T-helper 1 cell treated with Interleukin-12 subunit alpha and Interleukin-12 subunit beta and Interleukin-4 antibody, amounts not matched to agents 30 ng/mL and 1 ng/mL, for 36 hours (primary cell): ENCODE results near the gene RAD51B. TPM values are rescaled to one million over a fixed set of nuclear protein-coding genes. Genes with fewer than 3 reads are reported as not detected.

ENCODE experiments used
- intact Hi-C: fragments of 100-400 bp; cut with micrococcal nuclease; formaldehyde crosslinking; loops from one replicate; pipeline ENCODE4 v1.15.1; 2024
- total RNA-seq: library from RNA; stranded (reverse); gene quantifications from 2 replicates; pipeline ENCODE4 v1.2.3, GENCODE V29; 2022

Gene RAD51B
- total RNA-seq, 1 donor from 2014 or later = 24.4 TPM

DNA sequence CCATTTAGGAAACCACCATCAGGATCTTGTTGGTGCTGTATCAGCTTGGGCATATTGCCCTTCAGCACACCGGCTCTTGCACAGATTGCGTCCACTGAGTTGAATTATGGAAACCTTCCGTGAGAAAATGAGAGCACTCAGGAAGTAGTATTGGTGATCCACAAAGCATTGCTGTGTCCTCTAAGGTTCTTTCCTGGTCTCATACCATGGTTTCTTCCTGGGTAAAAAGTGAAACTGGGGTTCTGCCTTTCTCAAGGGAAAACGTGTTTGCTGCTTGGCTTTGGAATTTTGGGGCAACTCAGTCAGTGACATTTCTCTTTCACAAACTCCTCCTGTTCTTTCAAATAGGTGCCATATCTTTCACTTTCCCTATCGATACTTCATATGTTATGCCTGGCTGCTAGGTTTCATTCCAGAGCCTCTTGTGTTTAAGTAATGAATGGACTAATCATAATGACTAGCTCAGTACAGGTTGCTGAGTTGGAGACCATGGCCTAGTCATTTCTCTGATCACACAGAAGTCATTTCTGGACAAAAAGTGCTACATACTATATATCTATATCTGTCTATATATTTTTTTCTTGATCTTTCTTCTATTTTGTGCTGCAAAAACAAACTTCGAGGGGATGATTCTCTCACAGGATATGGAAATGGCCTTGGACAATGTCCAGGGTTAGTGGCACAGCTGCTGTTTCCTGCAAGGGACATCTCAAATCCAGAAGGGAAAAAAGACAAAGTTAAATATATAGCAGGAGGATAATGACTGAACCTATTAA is 549.9 kb downstream of the RAD51B start:
- intact Hi-C loops = loop anchor here (2.0 to 5.0 kb wide), 2 partner anchors 82 to 423 kb away; partner anchors contain the start of gene ZFP36L1

DNA sequence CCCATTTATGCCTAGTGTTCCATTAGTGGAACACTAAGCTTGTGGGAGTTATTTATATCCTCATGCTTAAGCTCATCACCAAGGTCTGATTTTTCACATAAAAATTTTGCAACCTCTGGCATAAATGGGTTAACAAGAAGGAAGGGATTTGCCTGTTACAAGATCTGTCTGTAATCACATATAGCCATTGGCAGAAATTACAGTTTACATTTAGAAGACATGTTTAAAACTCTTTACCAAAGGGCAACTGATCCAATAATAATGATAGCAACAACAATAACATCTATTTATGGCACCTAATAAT is 550.4 kb downstream of the RAD51B start:
- intact Hi-C loops = no loop called here

DNA sequence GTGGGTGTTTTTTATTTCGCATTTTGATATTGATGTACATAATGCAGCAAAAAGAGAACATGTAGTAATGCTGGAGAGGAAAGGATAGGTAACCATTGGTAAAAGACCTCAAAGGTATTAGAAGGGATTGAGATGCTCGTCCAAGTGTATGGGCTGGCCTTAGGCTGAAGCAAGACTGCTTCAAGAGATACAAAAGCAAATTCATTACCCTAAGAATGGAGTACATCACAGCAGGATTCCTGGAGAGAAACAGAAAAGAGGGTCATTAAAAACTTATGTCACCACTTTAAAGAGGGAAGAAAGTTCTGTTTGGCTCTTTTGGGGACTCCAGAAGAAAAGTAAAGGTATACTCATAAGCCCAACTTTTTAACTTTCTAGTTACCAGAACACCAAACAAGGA is 552.8 kb downstream of the RAD51B start:
- intact Hi-C loops = no loop called here

DNA sequence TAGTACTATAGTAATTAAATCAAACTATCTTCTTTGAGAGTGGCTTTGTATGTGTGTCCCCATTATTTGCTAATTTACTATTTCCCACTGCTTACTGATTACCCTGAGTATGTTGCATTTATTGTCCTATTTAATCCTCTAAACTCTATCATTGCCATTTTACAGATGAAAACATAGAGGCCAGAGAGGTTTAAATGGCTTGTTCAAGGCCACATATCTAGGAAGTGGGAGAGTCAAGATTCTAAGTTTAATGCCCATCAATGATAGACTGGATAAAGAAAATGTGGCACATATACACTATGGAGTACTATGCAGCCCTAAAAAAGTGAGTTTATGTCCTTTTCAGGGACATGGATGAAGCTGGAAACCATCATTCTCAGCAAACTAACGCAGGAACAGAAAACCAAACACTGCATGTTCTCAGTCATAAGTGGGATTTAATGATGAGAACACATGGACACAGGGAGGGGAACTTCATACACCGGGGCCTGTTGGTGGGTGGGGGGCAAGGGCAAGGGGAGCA is 553.6 kb downstream of the RAD51B start:
- intact Hi-C loops = no loop called here

DNA sequence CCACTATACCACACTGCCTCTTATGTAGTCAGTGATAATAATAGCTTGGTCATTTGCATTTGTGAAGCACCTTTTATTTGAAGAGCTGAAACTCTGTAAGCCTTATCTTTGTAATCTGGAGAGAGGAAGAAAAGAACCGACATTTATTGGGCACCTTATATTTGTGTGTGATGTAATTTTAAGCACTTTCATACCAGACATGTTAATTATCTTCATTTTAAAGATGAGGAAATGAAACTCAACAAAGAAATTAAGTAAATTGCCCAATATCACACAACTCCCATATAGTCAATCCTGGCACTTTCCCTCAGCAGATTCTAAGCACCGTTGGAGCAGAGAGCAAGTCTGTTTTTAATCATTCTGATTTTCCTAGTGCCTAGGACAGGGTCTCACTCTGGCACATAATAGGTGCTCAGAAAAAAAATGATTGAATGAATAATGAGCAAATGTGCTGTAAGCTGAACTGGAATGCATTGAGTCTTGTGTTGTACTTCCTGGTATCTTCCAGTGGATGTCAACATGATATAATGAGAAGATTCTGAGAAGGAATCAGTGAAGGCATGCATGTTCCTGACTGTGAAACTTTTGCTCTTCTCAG is 554.4 kb downstream of the RAD51B start:
- intact Hi-C loops = no loop called here

DNA sequence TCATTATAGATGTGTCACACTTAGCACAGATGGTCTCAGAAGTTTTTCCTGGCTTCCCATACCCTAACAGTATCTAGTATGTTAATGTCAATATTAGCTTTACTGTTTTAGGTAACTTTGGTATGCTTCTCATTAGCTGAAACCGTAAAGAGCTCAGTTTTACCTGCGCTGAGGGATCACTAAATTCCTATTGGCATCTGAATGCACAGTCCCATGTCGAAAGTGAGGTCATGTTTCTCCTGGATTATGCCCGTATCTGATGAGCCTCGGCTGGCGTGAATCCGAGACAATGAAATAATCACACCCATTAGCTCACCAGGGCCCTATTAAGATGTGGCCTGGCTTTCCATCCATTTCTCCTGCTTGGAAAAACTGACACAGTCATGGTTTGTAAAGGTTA is 555.1 kb downstream of the RAD51B start:
- intact Hi-C loops = no loop called here

DNA sequence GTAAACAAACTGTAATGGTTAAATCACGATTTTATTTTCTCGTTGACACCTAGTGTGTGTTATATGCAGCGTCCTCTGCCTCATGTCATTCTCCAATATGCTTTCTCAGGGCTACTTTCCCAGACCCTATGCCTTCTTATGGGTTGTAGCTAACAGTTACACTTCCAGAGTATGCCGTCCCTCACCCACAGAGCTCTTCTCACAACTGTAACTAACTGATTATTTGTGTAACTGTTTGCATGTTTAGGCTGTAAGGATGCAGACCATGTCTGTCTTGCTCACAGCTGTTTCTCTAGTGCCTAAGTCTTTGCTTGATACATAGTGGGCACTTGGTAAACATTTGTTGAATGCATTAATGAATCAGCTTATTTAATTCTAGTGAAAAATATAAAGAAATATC is 555.8 kb downstream of the RAD51B start:
- intact Hi-C loops = no loop called here

DNA sequence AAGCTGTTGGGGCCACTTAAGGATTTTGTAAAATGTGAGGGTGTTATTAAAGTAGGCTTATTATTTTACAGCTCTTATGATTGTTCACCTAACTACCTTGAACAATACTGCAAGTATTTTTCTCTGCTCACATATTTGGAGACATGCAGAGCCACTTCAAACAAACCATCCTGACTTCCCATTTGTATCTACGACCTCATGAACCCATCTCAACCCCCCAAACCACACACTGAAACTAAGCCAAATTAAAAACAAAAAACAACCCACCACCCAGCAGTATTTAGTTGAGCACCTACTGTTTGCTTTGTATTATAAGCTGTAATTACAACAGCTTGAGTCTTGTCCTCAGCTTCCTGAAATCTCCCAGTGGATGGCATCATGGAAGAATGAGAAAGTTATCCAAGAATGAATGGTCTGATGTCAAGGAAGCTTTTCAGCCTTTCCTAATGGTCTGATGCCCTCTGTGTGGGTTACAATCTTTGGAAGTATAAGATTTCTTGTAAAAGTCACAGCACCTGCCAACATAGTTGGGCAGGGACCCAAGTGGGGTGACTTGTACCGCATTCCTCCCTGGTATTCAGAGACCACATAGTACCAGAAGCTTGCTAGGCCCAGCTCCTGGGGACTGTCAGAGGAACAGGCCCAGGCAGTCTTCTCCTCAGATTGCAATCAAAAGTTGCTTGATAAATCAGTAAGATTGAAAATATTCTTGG is 556.6 kb downstream of the RAD51B start:
- intact Hi-C loops = no loop called here

DNA sequence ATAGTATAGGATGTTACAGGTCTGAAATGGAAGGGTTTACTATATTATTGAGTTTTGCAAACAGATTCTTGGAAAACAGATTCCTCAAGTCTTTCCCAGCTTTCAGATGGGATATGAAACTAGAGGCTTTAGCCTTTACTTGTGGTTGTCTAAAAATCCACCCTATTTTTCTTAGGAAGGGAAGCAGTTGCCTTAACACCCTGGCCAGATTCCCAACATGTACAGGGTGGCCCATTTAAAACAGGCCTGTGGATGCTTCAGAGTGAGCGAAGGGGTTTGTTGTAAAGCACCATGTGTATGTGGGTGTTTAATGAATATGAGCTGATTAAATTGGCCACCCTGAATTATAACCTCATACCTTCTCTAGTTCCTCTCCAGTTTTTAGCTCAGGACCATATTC is 557.4 kb downstream of the RAD51B start:
- intact Hi-C loops = no loop called here

DNA sequence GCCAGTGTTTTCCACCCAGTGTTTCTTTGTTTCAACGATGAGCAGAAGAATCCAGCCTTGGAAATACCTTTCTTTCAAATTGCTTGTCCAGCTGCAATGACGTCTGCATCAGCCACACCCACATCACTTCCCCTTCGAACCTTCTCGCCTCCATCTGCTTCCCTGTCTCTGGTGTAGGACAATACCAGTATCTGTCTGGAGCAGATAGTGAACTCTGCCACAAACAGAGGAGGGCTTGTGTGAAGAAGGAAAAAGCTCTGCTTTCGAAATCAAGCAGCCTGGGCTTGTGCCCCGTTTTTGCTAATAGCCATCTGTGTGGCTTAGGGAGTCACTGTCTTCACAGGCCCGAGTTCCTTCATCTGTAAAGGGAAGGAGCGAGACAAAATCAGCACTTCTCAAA is 557.9 kb downstream of the RAD51B start:
- intact Hi-C loops = no loop called here

DNA sequence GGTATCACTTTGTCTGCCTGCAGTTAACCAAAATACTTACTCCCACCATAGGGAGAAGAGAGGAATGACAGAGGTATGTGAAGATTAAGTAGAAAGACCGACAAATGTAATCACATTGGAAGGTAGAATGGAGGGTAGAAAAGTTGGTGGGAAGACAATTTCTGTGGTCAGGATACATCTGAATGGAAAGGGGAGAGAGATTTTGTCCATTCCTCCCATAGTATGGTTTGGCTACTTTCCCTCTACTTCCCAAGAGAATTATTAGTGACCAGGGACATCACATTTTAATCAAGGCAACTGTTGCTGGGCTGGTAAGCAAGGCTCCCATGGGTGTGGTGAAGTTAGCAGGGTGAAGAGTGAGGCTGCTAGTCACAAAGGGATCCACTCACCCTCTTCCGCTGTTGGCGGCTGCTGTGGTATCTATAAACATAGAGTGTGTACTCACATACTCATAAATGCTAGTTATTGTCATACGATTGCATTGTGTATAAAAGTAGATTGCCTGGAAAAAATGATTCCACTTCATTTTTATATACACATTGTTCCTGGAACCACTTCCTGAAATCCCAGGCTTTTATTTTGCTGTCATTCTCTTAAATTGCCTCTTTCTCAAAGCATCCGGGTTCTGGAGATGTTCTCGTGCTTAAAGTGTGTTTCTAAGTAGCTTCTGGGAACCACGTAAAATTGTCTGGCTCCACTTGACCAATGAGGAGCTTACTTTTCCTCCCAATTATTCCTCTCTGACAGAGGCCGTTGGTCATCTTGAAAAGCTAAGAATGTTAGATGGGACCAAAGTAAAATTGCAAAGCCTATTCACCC is 560.1 kb downstream of the RAD51B start:
- intact Hi-C loops = no loop called here

DNA sequence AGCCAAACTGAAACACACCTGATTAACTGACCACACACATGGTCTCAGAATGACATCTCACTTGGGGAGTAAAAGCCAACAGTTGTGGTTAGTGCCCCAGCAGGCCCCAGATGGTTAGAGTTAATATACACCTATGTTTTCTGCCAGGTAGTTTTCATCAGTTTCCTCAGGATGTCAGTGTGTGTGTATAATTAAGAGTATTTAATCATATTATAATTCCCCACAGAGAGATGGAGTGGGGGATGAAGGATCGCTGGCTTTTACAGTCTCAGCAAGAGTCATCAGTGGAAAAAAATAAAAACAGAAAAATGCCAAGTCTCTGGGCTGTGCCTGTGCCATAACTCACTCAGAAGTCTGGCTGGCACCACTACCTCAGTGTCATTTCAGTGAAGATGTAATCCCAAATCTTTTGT is 560.8 kb downstream of the RAD51B start:
- intact Hi-C loops = no loop called here

DNA sequence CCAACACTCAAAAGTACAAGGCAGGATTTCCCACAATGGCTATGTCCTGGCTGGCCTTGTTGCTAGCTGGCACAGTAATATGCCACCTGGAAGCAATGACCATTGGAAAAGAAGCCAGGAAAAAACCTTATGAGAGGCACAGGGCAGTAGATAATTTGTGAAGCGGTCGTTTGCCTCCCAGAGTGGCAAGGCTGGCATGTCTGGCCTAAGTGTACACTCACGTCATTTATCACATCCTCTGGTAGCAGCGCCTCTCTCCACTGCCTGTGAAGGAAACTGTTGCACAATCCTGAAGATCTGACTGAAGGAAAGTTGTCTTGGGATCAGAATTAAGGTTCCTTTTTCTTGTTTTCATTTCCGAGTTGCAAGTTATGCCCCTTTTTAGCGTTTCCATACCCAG is 564.8 kb downstream of the RAD51B start:
- intact Hi-C loops = no loop called here

DNA sequence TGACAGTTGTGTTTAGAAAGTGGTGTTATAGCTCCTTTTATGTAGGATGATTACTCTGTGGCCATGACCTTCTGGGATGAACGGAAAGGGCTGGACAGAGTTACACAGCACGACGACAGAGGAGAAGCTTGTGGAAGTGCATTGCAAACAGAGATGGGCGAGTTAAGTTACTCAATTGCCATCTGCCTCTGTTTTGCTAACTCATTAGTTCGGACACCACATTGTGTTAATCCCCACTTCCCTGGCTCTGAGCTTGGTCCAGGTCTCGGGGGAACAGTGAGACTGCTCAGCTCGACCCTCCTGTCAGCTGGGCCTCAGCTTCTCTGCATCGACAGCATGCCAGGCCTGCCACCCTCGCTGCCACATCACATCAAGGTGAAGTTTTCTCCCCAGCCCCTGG is 565.3 kb downstream of the RAD51B start:
- intact Hi-C loops = no loop called here

DNA sequence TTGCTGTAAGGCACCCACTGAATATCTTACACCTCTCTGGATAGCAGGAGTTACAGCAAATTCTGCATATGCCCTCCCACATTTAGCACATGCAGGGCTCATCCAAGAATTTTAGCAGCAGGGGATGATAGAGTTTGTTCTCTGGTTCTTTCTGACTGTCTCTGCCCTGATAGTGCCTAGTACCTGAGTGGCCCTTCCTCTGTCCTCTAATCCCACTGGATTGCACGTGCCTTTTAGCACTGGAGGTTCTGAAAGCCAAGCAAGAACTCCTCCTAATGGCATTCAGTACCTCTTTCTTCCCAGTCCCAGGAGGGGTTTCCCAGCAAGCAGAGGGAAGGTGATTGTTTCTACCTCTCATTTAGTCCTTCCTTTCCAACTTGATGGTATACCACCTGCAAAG is 566.9 kb downstream of the RAD51B start:
- intact Hi-C loops = no loop called here

DNA sequence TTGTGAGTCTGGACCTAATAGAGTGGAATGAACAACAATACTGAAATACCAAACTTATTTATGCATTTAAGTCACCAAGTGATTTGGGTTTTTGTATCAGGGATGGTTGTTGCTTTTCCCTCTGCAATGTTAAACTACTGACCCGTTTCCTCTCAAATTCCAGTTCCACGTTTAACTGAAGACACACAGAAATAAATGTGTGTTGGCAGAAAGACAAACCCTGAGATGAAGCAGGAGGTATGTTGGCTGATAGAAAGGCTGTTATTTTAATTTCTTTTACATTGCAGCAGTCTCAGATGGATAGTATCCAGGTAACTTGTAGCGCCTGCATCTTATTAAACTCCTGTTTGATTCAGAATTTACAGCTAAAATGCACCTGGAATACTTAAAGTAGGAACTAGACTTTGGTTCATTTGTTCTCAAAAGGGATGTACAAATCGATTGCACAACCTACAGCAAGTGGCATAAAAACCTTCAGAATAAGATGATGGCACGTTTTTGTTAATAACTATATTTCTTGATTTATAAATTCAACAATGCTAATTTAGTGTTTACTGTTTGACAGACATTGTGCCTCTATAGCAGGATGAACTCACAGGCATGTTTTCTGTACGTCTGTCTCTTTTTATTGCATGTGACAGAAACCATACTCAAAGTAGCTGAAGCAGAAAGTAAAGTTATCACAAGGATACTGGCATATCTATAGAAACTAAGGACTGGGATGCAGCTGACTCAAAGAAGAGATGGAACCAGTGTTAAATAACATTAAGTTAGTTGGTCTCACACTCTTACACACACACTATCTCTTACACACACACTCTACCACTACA is 567.6 kb downstream of the RAD51B start:
- intact Hi-C loops = no loop called here

DNA sequence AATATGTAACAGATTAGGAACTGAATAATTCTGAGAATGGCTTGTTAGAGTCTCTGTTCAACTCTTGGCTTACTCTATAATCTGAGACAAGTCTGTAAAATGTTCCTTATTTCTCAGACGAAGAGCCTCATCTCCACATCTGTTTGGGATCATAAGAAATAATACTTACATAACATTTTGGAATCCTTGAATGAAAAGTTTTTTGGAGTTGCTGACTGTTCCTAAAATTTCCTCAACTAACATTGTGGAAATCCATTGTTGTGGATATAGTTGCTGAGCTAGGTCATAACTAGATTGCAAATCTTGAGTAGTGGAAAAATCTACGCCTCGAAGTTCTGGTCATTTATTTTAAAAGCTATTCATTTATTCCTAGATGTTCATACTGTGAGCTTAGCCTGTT is 570.4 kb downstream of the RAD51B start:
- intact Hi-C loops = no loop called here

DNA sequence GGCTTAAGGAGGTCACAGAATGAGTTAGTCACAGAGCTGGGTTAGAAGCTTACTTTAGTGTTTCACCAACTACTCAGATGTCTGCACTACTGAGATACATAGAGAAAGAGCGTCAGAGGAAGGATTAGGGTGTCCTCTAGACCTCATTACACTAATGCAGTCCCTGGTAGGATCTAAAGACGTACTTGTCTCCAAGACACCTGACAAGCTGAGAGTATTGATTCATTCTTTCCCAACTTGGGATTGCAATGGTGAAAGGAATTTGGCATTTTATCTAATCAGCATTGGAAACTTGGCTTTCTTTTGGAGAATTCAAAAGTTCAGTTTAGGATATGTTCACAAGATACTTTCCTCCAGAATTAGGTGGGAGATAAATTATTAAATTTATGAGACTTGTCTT is 571.2 kb downstream of the RAD51B start:
- intact Hi-C loops = no loop called here

DNA sequence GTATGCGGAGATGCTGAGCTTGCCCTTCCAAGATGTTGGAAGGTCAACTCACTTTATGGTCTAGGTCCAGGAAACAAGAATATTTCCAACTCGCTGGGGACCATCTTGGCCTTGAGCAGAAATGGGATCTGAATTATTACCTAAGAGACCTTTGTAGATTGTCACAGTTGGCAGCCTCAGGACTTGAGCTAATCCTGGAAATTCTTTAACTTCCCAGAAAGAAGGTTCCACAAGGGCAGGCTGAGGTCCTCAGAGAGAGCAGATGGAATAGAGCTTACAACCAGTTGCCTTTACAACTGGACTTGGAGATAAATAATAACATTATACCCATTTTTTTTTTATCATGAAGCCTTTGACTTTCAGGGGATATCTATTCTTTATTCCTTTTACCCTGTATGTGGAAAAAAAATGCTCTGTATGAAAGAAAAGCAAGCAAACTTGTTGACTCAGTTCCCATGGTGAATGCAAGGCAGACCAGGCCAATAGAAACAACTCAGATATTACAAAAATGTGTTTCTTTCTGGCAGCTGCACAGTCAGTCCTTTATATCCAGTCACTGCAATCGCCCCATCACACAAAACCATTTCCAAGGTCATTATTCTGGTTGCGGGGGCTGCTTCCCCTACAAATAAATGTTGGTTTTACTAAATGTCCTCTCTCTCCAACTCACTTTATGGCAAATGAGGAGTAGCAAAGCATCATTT is 571.9 kb downstream of the RAD51B start:
- intact Hi-C loops = no loop called here
